Measurements from ENCODE around the gene IBA57. TPM values are rescaled to one million over a fixed set of nuclear protein-coding genes. Genes with fewer than 3 reads are reported as not detected.

Gene IBA57
- total RNA-seq, 1 donor = 4.3 TPM

- DNase-seq (ENCODE audit: low read depth) = no peak
- TF ChIP-seq, protein P1, sequence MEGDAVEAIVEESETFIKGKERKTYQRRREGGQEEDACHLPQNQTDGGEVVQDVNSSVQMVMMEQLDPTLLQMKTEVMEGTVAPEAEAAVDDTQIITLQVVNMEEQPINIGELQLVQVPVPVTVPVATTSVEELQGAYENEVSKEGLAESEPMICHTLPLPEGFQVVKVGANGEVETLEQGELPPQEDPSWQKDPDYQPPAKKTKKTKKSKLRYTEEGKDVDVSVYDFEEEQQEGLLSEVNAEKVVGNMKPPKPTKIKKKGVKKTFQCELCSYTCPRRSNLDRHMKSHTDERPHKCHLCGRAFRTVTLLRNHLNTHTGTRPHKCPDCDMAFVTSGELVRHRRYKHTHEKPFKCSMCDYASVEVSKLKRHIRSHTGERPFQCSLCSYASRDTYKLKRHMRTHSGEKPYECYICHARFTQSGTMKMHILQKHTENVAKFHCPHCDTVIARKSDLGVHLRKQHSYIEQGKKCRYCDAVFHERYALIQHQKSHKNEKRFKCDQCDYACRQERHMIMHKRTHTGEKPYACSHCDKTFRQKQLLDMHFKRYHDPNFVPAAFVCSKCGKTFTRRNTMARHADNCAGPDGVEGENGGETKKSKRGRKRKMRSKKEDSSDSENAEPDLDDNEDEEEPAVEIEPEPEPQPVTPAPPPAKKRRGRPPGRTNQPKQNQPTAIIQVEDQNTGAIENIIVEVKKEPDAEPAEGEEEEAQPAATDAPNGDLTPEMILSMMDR (IDR thresholded peaks at IDR 0.05; ENCODE audit: insufficient read depth, low read depth, low read length) = no peak
- H3K4me3 ChIP-seq (ENCODE audit: low read depth, low read length) = no peak overlapping the region
Measured at GRCh38 chr1:228160201-228160761, 5.3 kb upstream of the IBA57 start.

DNA sequence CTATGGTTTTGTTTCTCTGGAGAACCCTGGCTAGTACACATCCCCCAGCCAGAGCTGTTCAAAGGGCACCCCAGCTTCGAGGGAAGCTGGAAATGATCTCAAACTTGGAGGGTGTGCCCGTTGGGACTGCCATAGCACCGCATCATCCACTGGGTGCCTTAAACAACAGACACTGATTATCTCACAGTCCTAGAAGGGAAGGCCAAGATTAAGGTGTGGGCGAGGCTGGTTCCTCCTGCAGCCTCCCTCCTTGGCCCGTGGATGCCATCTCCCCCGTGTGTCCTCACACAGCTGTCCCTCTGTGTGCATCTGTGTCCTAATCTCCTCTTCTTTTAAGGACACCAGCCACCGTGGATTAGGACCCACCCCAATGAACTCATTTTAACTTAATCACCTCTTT lies 4.2 kb upstream of the IBA57 start:
- no peak overlapping the region for H3K4me3 ChIP-seq (ENCODE audit: low read depth, low read length)
- no peak for DNase-seq (ENCODE audit: low read depth)
- TF ChIP-seq, protein P1 (IDR thresholded peaks at IDR 0.05; ENCODE audit: insufficient read depth, low read depth, low read length) = no peak

DNA sequence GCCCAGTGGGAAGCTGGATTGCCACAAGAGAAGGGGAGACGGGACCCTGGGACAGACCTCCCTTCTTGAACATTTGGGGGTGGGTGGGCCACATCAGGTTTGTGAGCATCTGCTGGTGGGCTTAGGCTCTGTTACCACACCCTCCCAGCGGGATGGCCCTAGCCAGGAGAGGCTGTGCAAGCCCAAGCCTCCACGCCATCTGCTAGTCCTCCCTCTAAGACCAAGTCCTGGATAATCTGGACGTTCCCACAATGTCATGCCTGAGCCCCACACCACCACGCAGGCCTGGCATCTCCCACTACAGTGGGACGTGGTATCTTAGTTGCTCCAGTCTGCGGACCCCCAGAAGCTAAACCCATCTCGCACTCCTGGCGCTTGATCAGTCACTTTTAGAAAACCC lies 3.7 kb upstream of the IBA57 start:
- H3K4me3 ChIP-seq (ENCODE audit: low read depth, low read length) = no peak overlapping the region
- DNase-seq (ENCODE audit: low read depth) = no peak
- TF ChIP-seq, protein P1 (IDR thresholded peaks at IDR 0.05; ENCODE audit: insufficient read depth, low read depth, low read length) = no peak

DNA sequence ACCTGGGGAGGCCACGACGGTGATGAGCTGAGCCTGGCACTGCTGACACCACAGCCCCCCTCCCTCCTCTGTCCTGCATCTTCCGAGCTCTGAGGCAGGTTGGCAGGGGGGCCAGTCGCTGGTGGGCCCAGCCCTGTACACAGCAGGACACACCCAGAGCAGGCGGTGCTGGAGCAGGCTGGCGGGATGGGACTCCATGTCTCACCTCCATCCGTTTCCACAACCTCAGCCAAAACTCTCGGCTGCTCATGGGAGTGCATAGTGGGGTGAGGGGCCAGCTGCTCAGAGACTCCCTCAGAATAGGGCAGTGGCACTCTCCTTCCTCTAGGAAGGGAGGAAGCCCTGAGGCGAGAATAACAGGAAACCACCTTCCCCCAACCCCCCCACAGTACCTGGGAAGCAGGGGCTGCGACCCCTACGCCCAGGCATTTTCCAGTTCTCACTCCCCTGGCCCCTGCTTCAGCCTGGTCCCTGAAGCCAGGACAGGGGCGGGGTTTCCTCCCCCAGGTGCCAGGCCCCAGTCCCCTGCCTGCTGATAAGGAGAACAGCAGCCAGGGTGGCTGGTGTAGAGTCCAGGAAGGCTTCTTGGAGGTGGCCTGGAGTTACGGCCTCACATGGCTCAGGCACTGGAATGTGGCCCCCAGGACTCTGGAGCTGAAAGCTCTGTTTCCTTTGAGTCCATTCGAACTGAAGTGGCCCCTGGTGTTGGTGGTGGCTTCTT lies 3.2 kb upstream of the IBA57 start:
- H3K4me3 ChIP-seq (ENCODE audit: low read depth, low read length) = no peak overlapping the region
- TF ChIP-seq, protein P1 (IDR thresholded peaks at IDR 0.05; ENCODE audit: insufficient read depth, low read depth, low read length) = no peak
- no peak for DNase-seq (ENCODE audit: low read depth)

DNA sequence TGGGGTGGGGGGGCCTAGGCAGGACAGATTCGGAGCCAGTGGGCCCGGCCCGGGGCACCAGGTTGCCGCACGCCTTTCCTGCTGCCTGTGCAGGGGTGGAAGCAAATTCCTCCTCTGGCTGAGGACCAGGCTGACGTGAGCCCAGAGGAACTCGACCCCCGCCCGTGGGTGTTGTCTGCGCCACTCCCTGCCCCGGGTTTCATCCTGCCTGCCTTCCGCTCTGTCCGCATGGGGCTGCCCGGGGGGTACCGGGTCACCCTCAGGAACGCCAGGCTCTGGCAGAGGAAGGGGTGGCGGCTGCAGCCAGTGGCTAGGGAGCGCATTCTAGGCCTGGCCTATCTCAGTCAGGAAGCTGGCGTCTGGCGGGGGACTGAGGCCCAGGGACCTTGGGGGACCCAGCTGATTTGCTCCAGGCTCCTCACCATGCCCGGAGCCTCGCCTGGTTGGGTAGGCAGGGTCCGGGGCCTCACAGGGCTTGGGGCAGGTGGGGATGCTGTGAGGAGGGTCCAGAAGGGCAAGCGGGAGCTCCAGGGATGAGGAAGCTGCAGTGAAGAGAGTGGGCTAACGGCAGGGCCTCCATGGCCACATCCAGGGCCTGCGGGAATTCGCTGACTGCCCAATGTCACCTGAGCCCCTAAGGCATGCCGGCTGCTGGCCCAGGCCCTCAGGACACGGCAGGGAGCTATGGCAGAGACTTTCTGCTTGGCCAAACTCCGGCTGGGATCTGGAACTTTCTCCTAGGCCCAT lies 2.4 kb upstream of the IBA57 start:
- H3K4me3 ChIP-seq (ENCODE audit: low read depth, low read length) = no peak overlapping the region
- TF ChIP-seq, protein P1 (IDR thresholded peaks at IDR 0.05; ENCODE audit: insufficient read depth, low read depth, low read length) = no peak
- DNase-seq (ENCODE audit: low read depth) = peak; percentile 55

DNA sequence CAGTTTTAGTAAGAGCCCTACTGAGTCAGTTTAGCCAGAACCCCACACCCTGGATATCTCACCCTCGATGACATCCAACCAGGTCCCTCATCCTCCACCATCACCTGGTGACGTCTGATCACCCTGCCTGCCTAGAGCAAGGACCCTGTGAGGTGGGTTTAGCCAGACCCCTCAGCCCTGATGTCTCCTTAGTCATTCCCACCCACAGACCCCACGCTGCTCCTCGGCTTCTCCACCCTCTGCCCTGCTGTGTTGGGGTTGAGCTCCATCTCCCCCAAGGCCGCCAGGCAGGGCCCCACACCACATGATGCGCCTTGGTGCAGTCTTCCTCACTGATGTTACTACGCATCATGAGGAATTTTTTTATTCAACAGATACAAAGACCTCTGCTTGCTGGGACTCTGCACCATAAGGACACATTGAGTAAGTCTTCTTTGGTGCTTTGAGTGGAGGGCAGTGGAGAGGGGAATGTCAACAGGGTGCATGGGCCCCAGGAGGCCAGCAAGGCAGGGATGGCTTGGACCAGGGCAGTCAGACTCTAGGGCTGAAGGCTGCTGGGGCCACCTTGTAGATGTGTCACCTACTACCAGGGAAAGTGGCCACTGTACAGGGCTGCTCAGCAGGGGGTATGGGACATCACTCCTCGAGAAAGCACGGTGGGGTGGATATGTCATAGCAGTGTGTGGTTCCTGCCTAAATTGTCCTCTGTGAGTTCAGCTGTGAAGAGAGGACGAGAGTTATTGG lies 1.7 kb upstream of the IBA57 start:
- DNase-seq (ENCODE audit: low read depth) = no peak
- H3K4me3 ChIP-seq (ENCODE audit: low read depth, low read length) = no peak overlapping the region
- TF ChIP-seq, protein P1 (IDR thresholded peaks at IDR 0.05; ENCODE audit: insufficient read depth, low read depth, low read length) = no peak
